ENCODE results near the gene CDH3. TPM values are rescaled to one million over a fixed set of nuclear protein-coding genes. Genes with fewer than 3 reads are reported as not detected.

The CDH3 gene
- total and polyA plus RNA-seq, 2 of the 13 experiments (the other 11 are each of a cell fraction or from before 2014, with no cell fraction given), result 0.11 TPM; not detected in 1

GRCh38 chr16:68744744-68745280 lies 99.7 kb downstream of the CDH3 start (continued):
- TF ChIP-seq POLR2AphosphoS5 (IDR thresholded peaks at IDR 0.05; ENCODE audit: low read depth, low read length) (no peak), ZNF367 (CRISPR knock-in tag; IDR thresholded peaks at IDR 0.05; ENCODE audit: borderline replicate concordance) (no peak), ZNF232 (CRISPR knock-in tag; IDR thresholded peaks at IDR 0.05; ENCODE audit: borderline replicate concordance) (no peak), ZNF18 (CRISPR knock-in tag; IDR thresholded peaks at IDR 0.05; ENCODE audit: insufficient replicate concordance) (peak; percentile 19), SMAD3 (CRISPR knock-in tag; IDR thresholded peaks at IDR 0.05) (peak; percentile 61; the same call in 1 of the 2 replicates), MYNN (CRISPR knock-in tag; IDR thresholded peaks at IDR 0.05; ENCODE audit: low read depth) (no peak), FOXP4 (CRISPR knock-in tag; IDR thresholded peaks at IDR 0.05) (peak; percentile 96), CBFB (CRISPR knock-in tag; IDR thresholded peaks at IDR 0.05) (peak; percentile 73; the same call in 1 of the 2 replicates), ZBTB7B (CRISPR knock-in tag; IDR thresholded peaks at IDR 0.05) (peak; percentile 92; the same call in 1 of the 2 replicates), LCORL (IDR thresholded peaks at IDR 0.05) (no peak), LCORL (CRISPR knock-in tag; IDR thresholded peaks at IDR 0.05) (peak; percentile 99), SMC3 (IDR thresholded peaks at IDR 0.05; ENCODE audit: low read length) (peak; percentile 68), CEBPB (IDR thresholded peaks at IDR 0.05; ENCODE audit: borderline replicate concordance, low read depth, low read length) (peak; percentile 93), ATF7-NPFF (CRISPR knock-in tag; IDR thresholded peaks at IDR 0.05; ENCODE audit: low read depth) (peak; percentile 61; the same call in 1 of the 2 replicates), MBNL3 (CRISPR knock-in tag; conservative IDR thresholded peaks at IDR 0.05) (no peak), ZNF382 (CRISPR knock-in tag; IDR thresholded peaks at IDR 0.05; ENCODE audit: borderline replicate concordance) (no peak), EP300 (IDR thresholded peaks at IDR 0.05; ENCODE audit: low read depth in 2 of 2, low read length in 2 of 2) (peak; percentile 80 to 95; a peak in 3 of 4 replicates), EP300 (CRISPR knock-in tag; IDR thresholded peaks at IDR 0.05; ENCODE audit: borderline replicate concordance) (peak; percentile 88), HIC2 (CRISPR knock-in tag; IDR thresholded peaks at IDR 0.05; ENCODE audit: low read depth) (peak; percentile 84; the same call in 1 of the 2 replicates), TBL1XR1 (IDR thresholded peaks at IDR 0.05; ENCODE audit: borderline replicate concordance, low read length, partially characterized antibody) (peak; percentile 87), FOXO1 (CRISPR knock-in tag; IDR thresholded peaks at IDR 0.05) (peak; percentile 95; the same call in 1 of the 2 replicates), MBD4 (IDR thresholded peaks at IDR 0.05; ENCODE audit: borderline replicate concordance, low read length) (no peak), NFYC (CRISPR knock-in tag; IDR thresholded peaks at IDR 0.05) (peak; percentile 28; the same call in 1 of the 2 replicates), MXD3 (CRISPR knock-in tag; IDR thresholded peaks at IDR 0.05) (0 out of 2 replicates have a peak, but pooled peaks have one; percentile 22), ZFP36 (IDR thresholded peaks at IDR 0.05; ENCODE audit: borderline replicate concordance, low read depth, low read length, partially characterized antibody) (peak; percentile 21), FOXK1 (CRISPR knock-in tag; IDR thresholded peaks at IDR 0.05; ENCODE audit: borderline replicate concordance, low read depth) (peak; percentile 86; the same call in 1 of the 2 replicates)
